HG02678 (cell line): ENCODE data around the gene LOXHD1.

Experiments
- ATAC-seq: cut with Tn5 transposase; IDR thresholded peaks from one replicate; pipeline ENCODE4 v1.9.1; 2021; ENCODE audit warnings: mild to moderate bottlenecking, moderate library complexity; ENCODE audit not compliant: unreplicated experiment

The LOXHD1 gene

DNA sequence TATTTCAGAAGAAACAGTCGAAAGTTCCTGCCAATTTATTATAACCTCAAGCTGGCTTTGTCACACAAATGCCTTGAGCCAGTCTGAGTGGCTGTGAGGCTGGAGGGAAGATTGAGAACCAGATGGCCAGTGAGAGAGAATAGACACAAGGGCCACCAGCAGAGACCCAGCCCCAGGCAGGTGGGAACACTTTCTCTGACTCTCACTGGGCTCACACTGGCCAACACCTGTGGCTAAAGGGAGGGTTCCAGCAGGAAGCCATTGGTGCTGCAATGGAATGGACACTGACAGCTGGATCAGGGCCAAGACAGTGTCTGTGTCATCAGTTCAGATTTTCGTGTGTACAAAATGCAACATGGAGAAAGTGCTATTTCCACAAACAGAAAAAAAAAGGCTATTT lies 29.9 kb downstream of the LOXHD1 start:
- ATAC-seq, result no peak

DNA sequence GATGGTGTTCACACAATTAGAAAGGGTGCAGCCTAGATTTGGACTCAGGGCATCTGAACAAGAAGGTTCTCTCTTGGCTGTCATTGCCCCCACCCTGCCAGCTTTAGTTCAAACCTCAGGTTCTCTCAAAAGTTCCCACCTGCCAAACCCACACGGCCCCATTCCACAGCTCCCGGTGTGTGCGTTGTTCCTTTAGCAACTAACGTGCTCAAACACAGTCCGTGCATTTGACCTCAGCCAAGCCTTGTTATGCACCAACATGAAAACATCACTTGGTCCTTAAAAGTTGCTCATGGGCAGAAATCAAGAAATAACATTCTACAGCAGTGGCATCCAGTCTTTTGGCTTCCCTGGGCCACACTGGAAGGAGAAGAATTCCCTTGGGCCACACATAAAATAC lies 32.0 kb downstream of the LOXHD1 start:
- no peak for ATAC-seq

DNA sequence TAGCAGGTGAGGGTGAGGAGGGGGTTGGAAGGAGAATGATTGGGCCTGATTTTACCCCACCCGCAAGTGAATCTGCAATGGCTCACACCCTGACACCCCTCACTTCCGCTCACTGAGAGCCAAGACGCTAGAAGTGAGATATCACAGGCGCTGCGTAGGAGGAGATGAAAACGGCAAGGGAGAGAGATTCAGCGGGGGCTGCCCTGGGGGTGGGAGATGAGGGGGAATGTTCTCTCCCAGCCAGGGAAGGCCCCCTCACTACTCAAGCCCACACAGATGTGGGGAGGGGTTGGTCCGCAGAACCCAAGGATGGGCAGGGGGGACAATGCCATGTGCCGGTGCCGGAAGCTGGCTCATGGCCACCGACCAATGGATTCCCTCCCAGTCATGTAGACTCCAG lies 32.9 kb downstream of the LOXHD1 start:
- ATAC-seq, result no peak

DNA sequence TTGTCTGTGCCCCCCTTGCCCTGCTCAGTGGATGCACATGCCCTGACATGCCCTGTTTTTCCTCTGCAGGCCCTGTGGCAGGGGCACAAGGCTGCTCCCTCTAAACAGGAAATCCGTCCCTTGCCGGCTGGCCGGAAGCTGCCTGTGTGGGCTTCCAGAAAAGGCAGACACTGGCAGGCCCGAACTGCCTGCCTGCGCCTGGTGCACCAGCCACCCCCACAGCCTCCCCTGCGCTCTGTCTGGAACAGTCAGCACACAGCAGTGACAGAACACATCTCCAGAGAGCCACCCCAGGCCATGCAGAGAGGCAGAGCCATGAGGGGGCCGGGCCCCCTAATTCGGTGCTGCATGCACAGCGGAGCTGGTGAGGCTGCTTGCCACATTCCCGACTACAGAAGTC lies 33.5 kb downstream of the LOXHD1 start:
- no peak for ATAC-seq

DNA sequence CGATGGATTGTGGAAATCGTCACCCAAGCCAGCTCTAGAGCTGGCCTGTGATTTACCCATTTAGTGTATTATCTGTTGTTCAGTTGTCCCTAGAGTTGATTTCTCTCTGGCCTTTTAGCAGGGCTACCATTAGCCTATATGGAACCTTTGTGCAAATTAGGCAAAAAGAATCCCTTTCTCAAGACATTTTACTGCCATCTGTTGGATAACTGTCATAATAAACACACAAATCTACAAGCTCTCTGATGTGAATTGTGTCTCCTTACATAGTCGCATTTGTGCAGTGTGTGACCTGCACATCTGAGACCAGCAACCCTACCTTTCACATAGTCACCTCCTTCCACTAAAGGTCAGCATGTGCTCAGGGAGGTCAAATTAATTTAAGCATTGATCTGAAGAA lies 34.0 kb downstream of the LOXHD1 start:
- ATAC-seq, result no peak

DNA sequence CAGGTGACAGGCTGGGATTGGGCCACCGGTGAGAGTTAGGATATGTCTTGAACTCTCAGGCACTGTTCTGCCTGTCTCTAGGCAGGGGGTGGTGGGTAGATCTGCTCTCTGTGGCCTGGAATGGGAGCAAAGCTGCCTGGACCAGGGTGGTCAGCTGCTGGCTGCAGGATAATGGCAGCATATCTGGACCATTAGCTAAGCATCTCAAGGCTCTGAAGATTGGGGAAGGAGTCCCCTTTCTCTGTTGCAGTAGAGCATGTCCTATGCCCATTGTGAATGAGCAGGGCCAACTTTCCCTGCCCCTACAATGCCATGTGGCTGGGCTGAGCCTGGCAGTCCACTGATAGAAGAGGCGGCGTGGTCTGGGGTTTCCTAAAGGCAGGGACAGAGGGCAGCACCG lies 34.6 kb downstream of the LOXHD1 start:
- no peak for ATAC-seq

DNA sequence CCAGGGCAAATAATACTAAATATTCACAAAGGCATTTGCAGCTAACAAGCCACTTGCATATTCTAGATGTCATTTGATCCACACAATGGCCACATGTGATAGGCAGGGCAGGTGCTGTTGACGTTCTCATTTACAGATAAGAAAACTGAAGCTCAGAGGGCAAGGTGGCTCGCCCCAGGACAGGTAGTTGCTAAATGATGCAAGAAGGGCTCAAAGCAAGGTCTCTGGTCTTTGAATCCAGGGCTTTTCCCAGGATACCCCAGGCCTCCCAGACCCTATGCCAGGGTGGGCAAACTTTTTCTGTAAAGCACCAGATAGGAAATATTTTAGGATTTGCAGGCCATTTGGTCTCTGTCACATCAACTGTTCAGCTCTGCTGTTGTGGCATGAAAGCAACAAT lies 35.1 kb downstream of the LOXHD1 start:
- ATAC-seq, result no peak

DNA sequence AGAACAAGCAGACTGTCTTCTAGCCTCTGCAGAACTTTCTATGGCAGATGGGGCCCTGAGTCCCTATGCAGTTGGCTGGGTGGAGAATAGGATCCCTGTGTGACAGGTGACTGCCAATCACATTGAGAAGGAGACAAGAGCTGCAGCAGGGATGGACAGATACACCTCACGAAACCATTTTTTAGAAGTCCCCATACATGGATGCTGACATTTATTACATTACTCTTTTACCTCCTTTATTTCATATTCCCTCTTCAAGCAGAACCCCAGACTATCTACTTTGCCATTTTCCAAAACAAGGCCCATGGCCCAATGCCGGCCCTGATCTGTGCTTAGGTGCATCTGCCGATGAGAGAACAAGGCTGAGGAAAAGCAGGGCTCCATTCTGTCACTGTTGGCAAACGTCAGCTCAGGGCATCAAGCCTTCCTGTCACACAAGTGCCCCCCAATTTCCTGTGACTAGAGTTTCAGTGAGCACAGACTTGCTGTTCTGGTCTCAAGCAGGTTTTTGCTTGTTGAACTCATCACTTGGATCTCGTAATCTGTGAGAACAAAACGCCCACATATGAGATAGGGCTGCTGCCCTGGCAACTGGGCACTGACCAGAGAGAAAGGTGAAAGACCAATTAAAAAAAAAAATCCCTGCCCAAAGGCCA lies 35.8 kb downstream of the LOXHD1 start:
- ATAC-seq, result no peak

DNA sequence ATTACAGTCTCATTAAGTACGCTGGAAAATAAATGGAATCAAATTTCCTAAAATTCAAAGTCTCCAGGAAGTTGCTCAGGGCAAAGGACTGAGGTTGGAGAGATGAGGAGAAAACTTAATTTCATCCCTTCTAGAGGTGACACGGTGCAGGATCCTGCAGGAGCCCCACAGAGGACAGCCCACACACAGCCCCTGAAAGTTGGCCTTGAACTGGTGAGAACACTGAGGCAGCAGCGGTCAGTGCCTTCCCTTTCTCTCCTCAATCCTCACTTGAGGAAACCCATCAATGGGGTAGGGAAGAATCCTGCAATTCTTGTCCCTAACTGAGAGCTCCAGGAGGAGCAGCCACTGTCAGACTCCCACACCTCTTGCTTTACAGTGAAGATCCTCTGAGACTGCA lies 37.5 kb downstream of the LOXHD1 start:
- no peak for ATAC-seq

DNA sequence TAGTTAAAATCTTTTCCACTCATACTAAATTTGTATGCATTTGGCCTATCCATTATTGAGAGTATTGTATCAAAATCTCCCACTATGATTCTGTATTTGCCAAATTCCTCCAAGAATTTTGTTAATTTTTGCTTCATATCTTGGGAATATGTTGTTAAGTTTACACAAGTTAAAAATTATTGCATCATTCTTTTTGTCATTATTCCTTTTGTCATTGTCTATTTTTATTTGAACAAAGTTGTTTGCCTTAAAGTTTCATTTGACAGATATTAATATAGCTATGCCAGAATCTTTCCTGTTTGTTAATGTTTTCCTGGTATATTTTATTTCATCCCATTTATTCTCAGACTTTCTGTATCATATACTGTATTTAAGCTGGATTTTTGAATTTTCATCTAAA lies 41.3 kb downstream of the LOXHD1 start:
- ATAC-seq, result no peak

DNA sequence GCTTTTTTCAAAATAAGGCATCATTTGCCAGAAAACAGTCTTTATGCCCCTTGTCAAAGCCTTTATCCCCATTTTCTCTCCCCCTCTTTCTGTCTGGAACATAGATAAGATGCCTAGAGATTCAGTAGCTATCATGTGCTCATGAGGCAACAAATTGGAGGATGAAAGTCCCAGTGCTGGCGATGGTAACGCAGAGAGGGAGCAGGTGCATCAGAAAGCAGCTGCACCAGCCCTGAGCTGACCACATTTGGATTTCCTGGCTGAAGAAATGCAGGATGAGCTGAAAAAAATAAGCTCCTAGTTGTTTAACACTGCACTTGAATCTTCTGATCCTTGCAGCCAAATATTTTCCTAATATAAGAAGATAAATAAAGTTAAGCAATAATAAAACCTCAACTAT lies 48.0 kb downstream of the LOXHD1 start:
- no peak for ATAC-seq

DNA sequence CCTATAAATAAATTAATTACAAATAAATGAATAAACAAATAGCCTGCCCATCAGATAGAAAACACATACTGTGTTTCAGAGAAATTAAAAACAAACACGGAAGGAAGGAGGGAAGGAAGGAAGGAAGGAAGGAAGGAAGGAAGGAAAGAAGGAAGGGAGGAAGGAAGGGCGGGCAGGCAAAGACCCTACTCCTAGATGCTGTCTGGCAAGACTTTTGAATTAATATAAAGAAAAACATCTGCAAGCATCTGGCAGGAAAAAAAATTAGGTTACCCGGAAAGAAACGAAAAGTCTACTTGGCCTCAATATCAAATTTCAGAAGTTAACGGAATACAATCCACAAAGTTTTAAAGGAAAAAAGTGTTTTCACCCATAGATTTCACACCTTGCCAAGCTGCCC lies 49.1 kb downstream of the LOXHD1 start:
- no peak for ATAC-seq

DNA sequence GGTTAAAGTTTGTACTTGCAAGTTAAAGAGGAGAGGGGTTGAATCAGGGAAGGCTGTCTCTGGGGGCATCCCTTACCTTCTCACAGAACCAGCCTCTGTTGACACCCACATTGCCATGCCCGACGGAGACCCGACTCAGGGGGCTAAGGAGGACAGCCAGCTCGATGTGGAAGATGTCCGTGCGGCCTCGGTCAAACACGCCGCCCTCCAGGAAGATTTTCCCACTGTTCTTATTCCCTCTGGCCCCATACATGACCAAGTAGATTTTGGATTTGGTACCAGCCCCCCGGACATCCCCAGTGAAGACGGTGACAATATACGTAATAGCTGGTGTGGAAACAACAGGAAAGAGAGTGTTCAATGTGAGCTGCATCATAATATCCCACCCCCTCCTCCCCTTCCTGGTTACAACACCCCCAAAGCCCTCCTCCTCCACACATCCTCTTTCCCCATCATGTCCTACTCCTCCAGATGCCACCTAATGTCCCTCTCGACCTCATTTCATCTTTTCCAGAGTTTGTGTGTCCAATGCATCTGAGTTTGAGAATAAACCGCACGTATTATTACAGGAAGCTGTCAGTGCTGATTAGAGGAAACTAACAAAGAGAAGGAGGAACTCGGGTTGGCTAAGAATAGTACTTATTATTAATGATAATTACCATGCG lies 55.7 kb downstream of the LOXHD1 start:
- ATAC-seq, result no peak

DNA sequence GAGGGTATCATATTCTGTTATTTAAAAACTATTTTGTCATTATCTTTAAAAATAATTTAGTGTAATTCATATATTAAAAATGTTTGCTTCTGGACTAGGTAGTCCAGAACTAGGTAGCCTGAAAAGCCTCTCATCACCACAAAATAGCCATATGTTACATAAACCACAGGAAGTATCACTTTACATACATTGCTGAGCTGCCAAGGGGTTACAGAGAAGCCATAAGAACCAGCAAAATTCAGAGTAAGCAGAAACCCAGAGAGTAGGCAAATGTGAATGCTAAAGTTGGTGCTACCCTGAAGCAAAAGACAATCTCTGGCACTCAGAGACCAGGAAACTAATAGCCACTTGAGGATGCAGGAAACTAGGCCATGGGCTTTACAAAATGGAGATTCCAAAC lies 60.9 kb downstream of the LOXHD1 start:
- no peak for ATAC-seq

DNA sequence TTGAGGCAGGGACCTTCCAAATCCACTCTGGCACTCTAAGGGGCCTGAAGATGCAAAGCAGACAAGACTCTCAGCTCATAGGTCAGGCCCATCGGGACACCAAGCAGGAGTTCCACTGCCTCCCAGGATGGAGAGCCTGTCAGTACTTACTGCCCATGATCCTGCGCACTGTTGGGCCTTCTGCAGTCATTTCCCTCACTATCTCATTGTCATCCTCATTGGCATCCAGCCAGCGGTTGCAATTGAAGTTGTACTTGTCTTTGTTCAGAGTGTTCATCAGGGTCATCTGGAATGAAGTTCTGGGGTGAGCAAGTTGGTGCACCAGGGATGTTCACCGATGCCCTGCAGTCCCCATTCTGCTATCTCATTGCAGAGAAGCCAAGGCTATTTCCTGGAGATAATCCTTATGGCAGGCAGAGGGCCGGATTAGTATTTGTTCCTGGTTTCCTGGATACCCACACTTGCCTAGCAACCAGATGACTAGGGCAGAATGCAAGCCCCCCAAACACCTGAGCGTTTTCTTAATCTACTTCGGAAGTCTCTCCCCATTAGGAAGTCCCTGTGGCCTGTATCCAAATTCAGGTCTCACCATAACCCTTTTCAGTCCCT lies 65.1 kb downstream of the LOXHD1 start:
- no peak for ATAC-seq

DNA sequence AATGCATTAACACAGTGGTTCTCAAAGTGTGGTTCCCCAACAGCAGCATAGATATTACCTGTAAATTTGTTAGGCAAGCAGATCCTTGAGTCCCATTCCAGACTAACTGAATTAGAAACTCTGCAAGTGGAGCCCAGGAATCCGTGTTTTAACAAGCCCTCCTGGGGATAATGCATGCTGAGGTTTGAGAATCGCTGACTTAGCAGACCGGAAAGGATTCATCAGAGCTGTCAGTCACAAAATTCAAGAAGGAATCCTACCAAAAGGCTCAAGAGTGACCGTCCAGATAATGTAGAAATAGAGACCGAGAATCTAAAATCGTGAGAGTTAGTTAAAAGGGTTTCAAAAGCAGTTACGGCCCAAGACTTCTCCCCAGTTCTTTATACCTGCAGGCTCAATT lies 66.9 kb downstream of the LOXHD1 start:
- no peak for ATAC-seq

DNA sequence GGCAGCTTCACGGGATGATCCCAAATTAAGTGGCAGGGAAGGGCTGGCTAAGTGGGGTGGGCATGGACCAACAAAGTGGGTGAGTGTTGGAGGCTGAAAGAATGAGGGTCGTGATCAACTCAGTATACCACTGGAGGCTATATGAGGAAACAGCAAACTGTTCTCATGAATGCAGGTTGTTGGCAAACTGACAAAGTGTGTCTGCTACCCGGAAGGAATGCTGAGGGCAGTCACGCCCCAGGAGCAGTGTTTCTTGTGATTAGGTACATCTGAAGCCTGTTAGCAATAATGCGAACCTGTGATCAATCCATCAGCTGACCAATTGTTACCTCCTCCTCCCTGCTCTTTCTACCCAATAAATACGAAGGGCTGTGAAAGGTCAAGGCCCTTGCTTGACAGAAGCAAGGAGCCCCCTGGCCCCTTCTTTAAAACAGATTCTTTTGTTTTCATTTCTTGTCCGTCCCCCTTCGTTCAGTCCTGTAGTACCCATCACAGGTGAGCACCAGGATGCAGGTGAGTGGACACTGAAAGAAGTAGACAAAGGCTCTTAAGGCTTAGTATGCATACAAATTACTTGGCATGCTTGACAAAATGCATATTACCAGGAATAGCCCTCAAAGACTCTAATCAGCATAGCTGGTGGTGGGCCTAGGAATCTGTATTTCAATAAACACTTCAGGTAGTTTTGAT lies 67.9 kb downstream of the LOXHD1 start:
- no peak for ATAC-seq

DNA sequence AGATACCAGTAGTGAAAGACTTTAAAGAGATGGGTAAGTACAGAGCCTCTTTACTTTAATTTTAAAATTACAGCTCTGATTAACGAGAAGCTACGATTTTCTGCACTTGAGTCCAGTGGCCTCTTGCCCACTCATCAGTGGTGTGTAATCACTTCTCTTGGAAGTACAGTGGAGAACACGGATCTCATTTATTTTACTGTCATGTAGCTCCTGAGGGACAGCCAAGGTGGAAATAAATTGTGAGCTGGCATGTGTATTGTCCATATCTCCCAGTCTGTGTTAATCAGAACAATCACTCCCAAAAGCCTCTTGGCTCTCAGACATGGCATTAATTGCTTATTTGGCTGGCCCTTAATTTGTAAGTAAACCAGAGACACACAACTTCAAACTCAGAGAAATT lies 69.4 kb downstream of the LOXHD1 start:
- no peak for ATAC-seq

DNA sequence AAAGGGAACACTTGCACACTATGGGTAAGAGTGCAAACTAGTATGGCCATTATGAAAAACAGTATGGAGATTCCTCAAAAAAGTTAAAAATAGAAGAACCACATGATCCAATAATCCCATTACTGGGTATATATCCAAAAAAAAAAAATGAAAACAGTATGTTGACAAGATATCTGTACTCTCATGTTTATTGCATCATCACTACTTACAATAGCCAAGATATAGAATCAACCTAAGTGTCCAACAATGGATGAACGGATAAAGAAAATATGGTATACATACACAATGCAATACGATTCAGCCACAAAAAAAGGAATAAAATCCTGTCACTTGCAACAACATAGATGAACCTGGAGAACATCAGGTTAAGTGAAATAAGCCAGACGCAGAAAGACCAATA lies 73.3 kb downstream of the LOXHD1 start:
- ATAC-seq, result no peak

DNA sequence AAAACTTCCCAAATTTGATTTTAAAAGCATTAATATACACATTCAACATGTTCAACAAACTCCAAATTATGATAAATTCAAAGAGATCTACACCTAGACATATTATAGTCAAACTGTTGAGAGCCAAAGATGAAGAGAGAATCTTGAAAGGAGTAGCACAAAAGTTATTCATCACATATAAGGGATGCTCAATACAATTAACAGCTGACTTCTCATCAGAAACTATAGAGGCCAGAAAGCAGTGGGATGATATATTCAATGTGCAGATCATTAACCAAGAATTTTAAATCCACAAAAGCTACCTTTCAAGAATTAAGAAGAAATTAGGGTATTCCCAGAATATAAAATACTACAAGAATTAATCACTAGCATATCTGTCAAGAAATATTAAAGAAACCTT lies 75.4 kb downstream of the LOXHD1 start:
- ATAC-seq, result no peak

DNA sequence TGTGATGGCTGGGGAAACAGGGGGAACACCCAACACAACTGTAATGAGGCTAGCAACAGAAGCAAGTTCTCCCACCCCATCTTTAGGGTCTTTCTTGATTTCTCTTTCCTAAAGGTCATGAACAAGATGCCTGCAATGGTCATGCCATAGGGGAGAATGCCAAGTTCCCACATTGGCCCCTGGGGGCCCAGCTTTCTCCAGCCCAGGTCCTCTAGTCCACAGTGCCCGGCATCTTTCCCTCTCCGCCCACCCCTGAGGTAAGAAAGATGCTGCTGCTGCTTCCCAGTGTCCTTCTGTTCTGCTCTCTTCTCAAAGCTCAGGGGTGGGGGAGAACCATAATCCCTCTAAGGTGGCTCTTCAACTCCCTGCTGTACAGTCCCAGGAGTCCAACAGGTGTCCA lies 78.0 kb downstream of the LOXHD1 start:
- no peak for ATAC-seq

DNA sequence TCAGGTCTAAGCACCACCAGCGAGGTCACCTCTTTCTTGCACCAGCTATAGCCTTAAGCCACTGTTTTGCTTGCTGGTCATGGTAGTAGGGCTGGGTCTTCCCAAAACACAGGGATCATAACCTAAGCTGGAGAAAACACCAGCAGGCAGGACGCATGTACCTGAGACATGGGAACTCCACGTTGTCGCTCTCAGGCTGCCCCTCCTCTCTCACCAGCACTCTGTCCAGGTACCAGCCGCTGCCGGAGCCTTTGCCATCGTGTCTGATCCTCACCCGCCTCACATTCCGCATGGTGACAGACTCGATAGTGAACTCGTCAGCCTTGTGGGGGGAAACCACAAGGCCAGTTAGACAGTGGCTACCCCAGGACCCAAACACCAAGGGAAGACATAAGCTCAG lies 79.5 kb downstream of the LOXHD1 start:
- ATAC-seq, result no peak
